GM10248 (cell line): Measurements from ENCODE around the gene ITPRIP.

Experiments used
- CTCF ChIA-PET: fragments of 300-600 bp; sonication (Branson Sonifier 250); formaldehyde crosslinking; extraction: SDS; loops from one replicate; lab custom pipeline; 2021; ENCODE audit warnings: antibody characterized with exemption; lab: Yijun Ruan, JAX
- POLR2A ChIA-PET: fragments of 350-650 bp; sonication (Branson Sonifier 250); formaldehyde crosslinking; extraction: SDS; loops from one replicate; lab custom pipeline; 2020; ENCODE audit warnings: antibody characterized with exemption; lab: Yijun Ruan, JAX
- DNase-seq: peaks from one replicate; pipeline ENCODE4 v3.0.0; 2012; ENCODE audit errors: extremely low spot score
- CTCF ChIP-seq: IDR thresholded peaks from 2 replicates; pipeline ENCODE4 v1.5.1; 2012; ENCODE audit warnings: mild to moderate bottlenecking, low read depth; ENCODE audit errors: extremely low read depth, missing control alignments, control extremely low read depth

ITPRIP gene

DNA sequence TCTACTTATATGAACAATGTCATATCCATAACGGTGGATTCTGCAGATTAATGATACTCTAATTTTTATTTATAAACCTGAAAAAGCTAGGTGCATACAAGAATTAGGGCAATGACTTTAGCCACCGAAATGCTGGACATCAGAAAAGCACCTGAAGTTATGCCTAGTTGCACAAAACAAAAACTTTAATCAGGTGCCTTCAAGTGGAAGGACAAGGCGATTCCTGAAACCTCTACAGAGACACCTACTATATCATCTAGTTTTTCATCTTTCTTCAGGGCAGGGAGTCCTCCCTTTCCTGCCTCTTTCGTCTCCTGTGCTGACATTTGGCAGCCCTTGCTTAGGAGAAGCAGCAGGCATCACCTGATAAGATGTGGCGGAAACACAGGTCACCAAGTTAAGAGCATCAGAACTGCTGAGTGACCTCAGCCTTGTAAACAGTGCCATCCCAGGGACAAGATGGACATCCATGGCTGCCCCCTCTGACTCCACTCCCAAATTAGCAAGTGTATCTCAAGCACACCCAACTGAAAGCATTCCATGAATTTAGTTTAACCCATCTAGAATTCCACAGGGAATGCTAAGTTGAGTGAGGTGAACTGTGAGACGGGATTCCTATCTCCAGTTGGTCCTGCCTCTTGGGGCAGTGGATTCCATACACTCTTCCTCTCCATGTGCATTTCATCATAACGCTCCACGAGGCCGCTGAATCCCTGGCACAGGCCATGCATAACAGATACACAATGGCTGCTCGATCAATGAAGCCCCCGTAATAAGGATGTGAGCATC, 5.8 kb downstream of the ITPRIP start:
- CTCF ChIA-PET = interaction anchor here (0.7 to 6.8 kb wide), 2 partner anchors 23 to 38 kb away, joined by 3 to 31 read pairs; no protein-coding TSS in a partner anchor
- TF ChIP-seq CTCF = no peak
- POLR2A ChIA-PET = no interaction called here
- no peak for DNase-seq

GRCh38 chr10:104331208-104331838, 6.9 kb downstream of the ITPRIP start:
- DNase-seq = no peak
- POLR2A ChIA-PET = no interaction called here
- no peak for TF ChIP-seq CTCF
- CTCF ChIA-PET = interaction anchor here (0.7 to 1.0 kb wide), 2 partner anchors 24 to 25 kb away, joined by 3 read pairs; no protein-coding TSS in a partner anchor

DNA sequence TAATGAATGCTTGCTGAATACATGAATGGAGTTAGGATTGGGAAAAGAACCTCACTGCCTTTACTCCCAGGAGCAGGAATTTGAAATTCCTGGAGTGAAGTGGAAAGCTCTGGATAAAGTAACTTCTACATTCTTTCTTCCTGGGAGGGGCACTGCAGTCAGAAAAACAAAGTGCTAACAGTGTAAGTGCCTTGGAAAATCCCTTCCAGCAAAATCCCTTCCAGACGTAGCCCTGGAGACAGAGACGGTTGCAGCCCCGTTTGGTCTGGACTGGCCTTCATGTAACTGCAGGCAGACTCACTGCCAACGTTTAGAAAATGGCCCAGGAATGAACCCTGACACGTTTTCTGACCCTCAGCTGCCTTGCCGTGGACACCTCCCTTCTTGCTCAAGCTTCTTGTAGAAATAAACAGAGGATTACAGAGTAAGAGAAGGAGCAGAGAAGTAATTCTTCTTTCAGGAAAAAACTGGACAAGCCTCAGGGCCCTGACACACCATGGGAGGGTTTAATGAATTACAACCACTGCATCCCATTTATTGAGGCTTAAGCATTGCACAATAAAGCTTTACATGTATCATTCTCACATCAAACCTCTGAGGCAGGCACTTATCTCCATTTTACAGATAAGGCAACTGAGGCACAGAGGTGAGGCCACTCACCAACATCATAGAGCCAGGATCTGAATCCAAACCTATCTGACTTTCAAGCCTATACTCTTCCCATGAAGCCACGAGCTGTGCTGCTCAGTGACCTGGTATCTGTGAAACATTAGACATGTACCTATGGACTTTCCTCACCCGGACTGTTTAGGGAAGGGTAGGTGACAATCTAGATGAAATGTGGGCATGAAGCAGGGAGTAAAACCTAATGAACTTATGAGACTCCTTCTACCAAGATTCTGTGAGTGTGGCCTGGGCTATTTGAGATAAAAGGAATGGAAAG, 7.8 kb downstream of the ITPRIP start:
- POLR2A ChIA-PET = no interaction called here

DNA sequence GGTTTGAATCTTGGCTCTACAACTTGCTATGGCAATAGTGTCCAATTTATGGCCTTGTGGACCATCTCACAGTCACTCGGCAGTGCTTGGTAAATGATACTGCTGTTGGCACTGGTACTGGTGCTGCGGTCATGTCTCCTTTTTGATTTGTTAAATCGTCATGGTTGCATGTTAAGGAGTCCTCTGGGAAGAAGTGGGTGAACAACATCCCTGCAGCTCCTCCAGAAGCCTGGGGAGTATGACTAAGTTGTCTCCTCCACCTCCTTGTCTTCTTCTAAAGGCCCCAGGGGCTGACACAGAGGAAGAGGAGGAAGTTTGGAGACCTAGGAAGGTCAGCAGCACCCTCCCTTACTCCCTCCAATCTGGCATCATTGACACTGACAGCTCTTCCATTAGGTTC, 8.5 kb downstream of the ITPRIP start:
- no peak for DNase-seq
- TF ChIP-seq CTCF = no peak
- CTCF ChIA-PET = interaction anchor here (0.7 to 2.9 kb wide), 6 partner anchors 20 to 55 kb away, joined by 3 to 15 read pairs (median 5); partner anchors contain the start of gene CFAP58
- POLR2A ChIA-PET = no interaction called here

More for the DNA sequence above, 7.8 kb downstream of the ITPRIP start:
- no peak for DNase-seq
- CTCF ChIA-PET = interaction anchor here (1.0 to 2.9 kb wide), 6 partner anchors 19 to 56 kb away, joined by 3 to 15 read pairs (median 5); partner anchors contain the start of gene CFAP58
- TF ChIP-seq CTCF = no peak

GRCh38 chr10:104328896-104329710, 9.2 kb downstream of the ITPRIP start:
- DNase-seq = peak; percentile 59
- ChIA-PET CTCF (interaction anchor here (0.7 to 2.9 kb wide), 6 partner anchors 20 to 55 kb away, joined by 3 to 15 read pairs (median 5); partner anchors contain the start of gene CFAP58), POLR2A (no interaction called here)
- TF ChIP-seq CTCF = no peak

DNA sequence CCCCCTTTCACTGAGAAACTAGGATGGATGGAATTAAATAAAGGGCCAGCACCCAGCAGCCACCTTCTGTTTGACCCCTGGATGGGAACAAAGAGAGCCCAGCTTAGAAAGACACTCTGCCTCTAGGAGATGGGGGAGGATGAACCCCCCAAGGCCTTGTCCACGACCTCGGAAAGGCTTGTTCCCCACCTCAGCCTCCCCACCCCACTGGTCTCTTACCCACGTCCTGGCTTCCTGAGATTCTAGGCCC, 9.7 kb downstream of the ITPRIP start:
- ChIA-PET POLR2A (no interaction called here), CTCF (interaction anchor here (2.5 to 2.9 kb wide), 2 partner anchors 23 to 37 kb away, joined by 14 to 15 read pairs; no protein-coding TSS in a partner anchor)
- DNase-seq = no peak
- no peak for TF ChIP-seq CTCF
